ENCODE measurements around the gene VGLL4.

Gene VGLL4

GRCh38 chr3:11563159-11563864, 80.4 kb downstream of the VGLL4 start:
- H3K27me3 ChIP-seq (ENCODE audit: insufficient read depth, low read length), result no peaks in the 10 kb centered on the region
- H3K9ac ChIP-seq (ENCODE audit: low read length), result no peak overlapping the region
- DNase-seq, result no peak
- H3K4me3 ChIP-seq (ENCODE audit: low read depth, low read length), result no peak overlapping the region
- no peak overlapping the region for H3K27ac ChIP-seq (ENCODE audit: low read depth, low read length)
- no peak overlapping the region for H4K91ac ChIP-seq (ENCODE audit: low read depth, low read length)
- no peak overlapping the region for H2BK12ac ChIP-seq (ENCODE audit: low read length)
- H2AFZ ChIP-seq (ENCODE audit: insufficient read depth, low read length, poor library complexity), result no peak overlapping the region
- H3K4me2 ChIP-seq (ENCODE audit: low read length), result no peak overlapping the region
- H3K36me3 ChIP-seq (ENCODE audit: control insufficient read depth in 1 of 2, insufficient read depth in 2 of 2, low read length in 2 of 2), result peaks cover 51 to 59% of the 10 kb centered on the region in 2 experiments
- no peak overlapping the region for H2BK120ac ChIP-seq (ENCODE audit: insufficient read depth, low read length, poor library complexity)
- no peak overlapping the region for H3K4ac ChIP-seq (ENCODE audit: low read depth, low read length)
- H3K9me3 ChIP-seq (ENCODE audit: insufficient read depth, low read depth, low read length), result peaks cover 2% of the 10 kb centered on the region
- no peak overlapping the region for H3K18ac ChIP-seq (ENCODE audit: low read length)
- H4K12ac ChIP-seq (ENCODE audit: low read depth, low read length), result no peak overlapping the region
- no peak overlapping the region for H2BK5ac ChIP-seq (ENCODE audit: low read depth, low read length, poor library complexity)
- WGBS (ENCODE audit: extremely low coverage, insufficient coverage, insufficient read length), result no CpG with 5 or more reads among the region's 16 CpGs
- peaks cover 7% of the 10 kb centered on the region for H3K79me1 ChIP-seq (ENCODE audit: low read length)
- H3K4me1 ChIP-seq (ENCODE audit: control insufficient read depth in 1 of 2, insufficient read depth in 2 of 2, low read length in 2 of 2), result peaks cover 9 to 11% of the 10 kb centered on the region in 2 experiments
- no peak overlapping the region for H2AK5ac ChIP-seq (ENCODE audit: low read length)
- peaks cover 3% of the 10 kb centered on the region for H3K79me2 ChIP-seq (ENCODE audit: control insufficient read depth, insufficient read depth, low read length, poor library complexity)
- H4K8ac ChIP-seq (ENCODE audit: low read depth, low read length), result no peak overlapping the region
- no peak overlapping the region for H3K23ac ChIP-seq (ENCODE audit: low read length)
- no peak overlapping the region for H3K14ac ChIP-seq (ENCODE audit: low read length)

- Histone ChIP-seq H2AK5ac (ENCODE audit: low read length) (no peak overlapping the region), H3K23ac (ENCODE audit: low read length) (no peak overlapping the region), H2BK120ac (ENCODE audit: insufficient read depth, low read length, poor library complexity) (no peak overlapping the region), H2BK12ac (ENCODE audit: low read length) (no peak overlapping the region), H3K9me3 (ENCODE audit: insufficient read depth, low read depth, low read length) (peaks cover 2% of the 10 kb centered on the region), H3K79me2 (ENCODE audit: control insufficient read depth, insufficient read depth, low read length, poor library complexity) (peaks cover 3% of the 10 kb centered on the region), H3K18ac (ENCODE audit: low read length) (peak overlapping the region; percentile 63), H3K9ac (ENCODE audit: low read length) (no peak overlapping the region), H2BK5ac (ENCODE audit: low read depth, low read length, poor library complexity) (no peak overlapping the region), H2AFZ (ENCODE audit: insufficient read depth, low read length, poor library complexity) (no peak overlapping the region), H3K4me1 (ENCODE audit: control insufficient read depth in 1 of 2, insufficient read depth in 2 of 2, low read length in 2 of 2) (peaks cover 4 to 7% of the 10 kb centered on the region in 2 experiments), H3K27me3 (ENCODE audit: insufficient read depth, low read length) (no peaks in the 10 kb centered on the region), H4K12ac (ENCODE audit: low read depth, low read length) (no peak overlapping the region), H3K27ac (ENCODE audit: low read depth, low read length) (no peak overlapping the region), H4K91ac (ENCODE audit: low read depth, low read length) (no peak overlapping the region), H3K4me2 (ENCODE audit: low read length) (no peak overlapping the region), H3K79me1 (ENCODE audit: low read length) (peaks cover 4% of the 10 kb centered on the region), H3K4me3 (ENCODE audit: low read depth, low read length) (peak overlapping the region; percentile 37), H3K4ac (ENCODE audit: low read depth, low read length) (peak overlapping the region; percentile 17), H4K8ac (ENCODE audit: low read depth, low read length) (no peak overlapping the region), H3K14ac (ENCODE audit: low read length) (no peak overlapping the region), H3K36me3 (ENCODE audit: control insufficient read depth in 1 of 2, insufficient read depth in 2 of 2, low read length in 2 of 2) (peaks cover 55 to 59% of the 10 kb centered on the region in 2 experiments)
- WGBS (ENCODE audit: extremely low coverage, insufficient coverage, insufficient read length), result no CpG with 5 or more reads among the region's 17 CpGs
- DNase-seq, result no peak
Measured at GRCh38 chr3:11562277-11562881, 81.3 kb downstream of the VGLL4 start.

DNA sequence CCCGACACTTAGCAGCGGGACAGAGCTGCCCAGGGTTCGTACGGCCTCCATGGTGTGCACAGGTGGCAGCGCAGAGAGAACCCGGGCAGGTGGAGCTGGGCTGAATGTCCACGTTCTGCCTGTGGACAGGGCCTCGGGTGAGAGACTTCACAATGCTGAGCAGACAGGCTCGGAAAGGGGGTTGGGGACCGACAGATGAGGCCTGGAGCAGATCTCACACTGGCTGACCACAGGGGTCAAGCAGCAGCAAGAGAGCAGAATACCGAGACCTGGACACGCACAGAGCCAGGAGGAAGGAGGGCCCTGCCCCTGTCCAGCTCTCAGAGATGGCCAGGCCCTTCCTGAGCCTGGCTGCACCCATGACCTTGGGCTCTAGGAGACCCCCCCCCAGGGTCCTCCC, 83.0 kb downstream of the VGLL4 start:
- no peak overlapping the region for H2AFZ ChIP-seq (ENCODE audit: insufficient read depth, low read length, poor library complexity)
- WGBS (ENCODE audit: extremely low coverage, insufficient coverage, insufficient read length), result no CpG with 5 or more reads among the region's 12 CpGs
- no peak overlapping the region for H2BK5ac ChIP-seq (ENCODE audit: low read depth, low read length, poor library complexity)

DNA sequence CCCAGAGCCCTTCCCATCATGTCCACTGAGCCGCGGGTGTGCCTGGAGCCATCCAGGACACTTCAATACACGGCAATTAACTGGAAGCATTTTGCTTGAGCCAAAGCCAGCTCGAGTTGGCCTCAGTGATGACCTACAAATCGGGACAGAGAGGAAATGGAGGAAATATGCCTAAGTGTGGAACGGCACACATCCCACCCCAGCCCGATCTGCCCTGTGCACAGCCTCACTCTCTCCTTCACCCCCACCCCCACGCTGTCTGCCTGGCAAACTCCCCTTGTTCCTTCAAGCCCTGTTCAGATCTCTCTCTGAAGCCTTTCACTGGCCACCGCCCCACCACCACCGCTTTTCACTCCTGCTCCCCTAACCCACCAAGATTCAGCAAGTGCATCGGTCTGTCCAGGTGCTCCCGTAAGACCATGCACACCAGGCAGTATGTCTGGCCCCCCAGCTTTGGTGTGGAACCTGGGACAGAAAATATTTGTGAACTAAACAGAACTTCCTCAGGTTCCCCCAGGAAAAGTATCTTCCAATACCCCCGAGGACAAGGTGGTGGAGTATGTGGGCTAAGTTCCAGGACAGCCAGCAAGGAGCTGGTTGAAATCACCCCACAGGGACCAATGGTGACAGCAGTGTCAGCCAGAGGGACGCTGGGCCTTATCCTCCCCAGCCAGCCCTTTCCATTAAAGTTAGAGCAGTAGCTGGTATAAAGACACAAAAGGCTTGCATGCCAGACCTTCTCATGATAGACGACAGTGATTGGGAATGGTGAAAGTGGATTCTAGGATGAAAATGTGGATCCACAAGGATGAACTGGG, 83.7 kb downstream of the VGLL4 start:
- no peak overlapping the region for H2BK12ac ChIP-seq (ENCODE audit: low read length)
- H3K27ac ChIP-seq (ENCODE audit: low read depth, low read length), result no peak overlapping the region
- WGBS (ENCODE audit: extremely low coverage, insufficient coverage, insufficient read length), result no CpG with 5 or more reads among the region's 15 CpGs
- H2BK120ac ChIP-seq (ENCODE audit: insufficient read depth, low read length, poor library complexity), result no peak overlapping the region
- H3K4ac ChIP-seq (ENCODE audit: low read depth, low read length), result no peak overlapping the region
- H3K4me2 ChIP-seq (ENCODE audit: low read length), result no peak overlapping the region
- peaks cover 2% of the 10 kb centered on the region for H3K9me3 ChIP-seq (ENCODE audit: insufficient read depth, low read depth, low read length)
- no peak overlapping the region for H4K8ac ChIP-seq (ENCODE audit: low read depth, low read length)
- peaks cover 4% of the 10 kb centered on the region for H3K79me1 ChIP-seq (ENCODE audit: low read length)
- DNase-seq, result no peak
- no peaks in the 10 kb centered on the region for H3K27me3 ChIP-seq (ENCODE audit: insufficient read depth, low read length)
- H3K9ac ChIP-seq (ENCODE audit: low read length), result no peak overlapping the region
- H3K4me1 ChIP-seq (ENCODE audit: control insufficient read depth in 1 of 2, insufficient read depth in 2 of 2, low read length in 2 of 2), result peaks cover 4 to 7% of the 10 kb centered on the region in 2 experiments
- H3K23ac ChIP-seq (ENCODE audit: low read length), result no peak overlapping the region
- no peak overlapping the region for H3K4me3 ChIP-seq (ENCODE audit: low read depth, low read length)
- H3K36me3 ChIP-seq (ENCODE audit: control insufficient read depth in 1 of 2, insufficient read depth in 2 of 2, low read length in 2 of 2), result peaks cover 56% of the 10 kb centered on the region in 2 experiments
- H2BK5ac ChIP-seq (ENCODE audit: low read depth, low read length, poor library complexity), result no peak overlapping the region
- no peak overlapping the region for H4K12ac ChIP-seq (ENCODE audit: low read depth, low read length)
- H3K14ac ChIP-seq (ENCODE audit: low read length), result no peak overlapping the region
- H3K18ac ChIP-seq (ENCODE audit: low read length), result no peak overlapping the region
- no peak overlapping the region for H2AK5ac ChIP-seq (ENCODE audit: low read length)
- no peak overlapping the region for H4K91ac ChIP-seq (ENCODE audit: low read depth, low read length)
- H2AFZ ChIP-seq (ENCODE audit: insufficient read depth, low read length, poor library complexity), result no peak overlapping the region
- H3K79me2 ChIP-seq (ENCODE audit: control insufficient read depth, insufficient read depth, low read length, poor library complexity), result peaks cover 3% of the 10 kb centered on the region

More for the DNA sequence above, 83.0 kb downstream of the VGLL4 start:
- no peak overlapping the region for H3K4me2 ChIP-seq (ENCODE audit: low read length)
- no peak overlapping the region for H2BK12ac ChIP-seq (ENCODE audit: low read length)
- no peak overlapping the region for H4K91ac ChIP-seq (ENCODE audit: low read depth, low read length)
- no peak overlapping the region for H3K4ac ChIP-seq (ENCODE audit: low read depth, low read length)
- H3K18ac ChIP-seq (ENCODE audit: low read length), result no peak overlapping the region
- H3K9ac ChIP-seq (ENCODE audit: low read length), result no peak overlapping the region
- peaks cover 2% of the 10 kb centered on the region for H3K9me3 ChIP-seq (ENCODE audit: insufficient read depth, low read depth, low read length)
- H3K4me1 ChIP-seq (ENCODE audit: control insufficient read depth in 1 of 2, insufficient read depth in 2 of 2, low read length in 2 of 2), result peaks cover 4 to 7% of the 10 kb centered on the region in 2 experiments
- H4K8ac ChIP-seq (ENCODE audit: low read depth, low read length), result no peak overlapping the region
- peaks cover 3% of the 10 kb centered on the region for H3K79me2 ChIP-seq (ENCODE audit: control insufficient read depth, insufficient read depth, low read length, poor library complexity)
- H2AK5ac ChIP-seq (ENCODE audit: low read length), result no peak overlapping the region
- no peak overlapping the region for H4K12ac ChIP-seq (ENCODE audit: low read depth, low read length)
- H2BK120ac ChIP-seq (ENCODE audit: insufficient read depth, low read length, poor library complexity), result no peak overlapping the region
- H3K79me1 ChIP-seq (ENCODE audit: low read length), result peaks cover 4% of the 10 kb centered on the region
- no peak overlapping the region for H3K27ac ChIP-seq (ENCODE audit: low read depth, low read length)
- H3K14ac ChIP-seq (ENCODE audit: low read length), result no peak overlapping the region
- DNase-seq, result no peak
- no peaks in the 10 kb centered on the region for H3K27me3 ChIP-seq (ENCODE audit: insufficient read depth, low read length)
- H3K36me3 ChIP-seq (ENCODE audit: control insufficient read depth in 1 of 2, insufficient read depth in 2 of 2, low read length in 2 of 2), result peaks cover 56% of the 10 kb centered on the region in 2 experiments
- no peak overlapping the region for H3K4me3 ChIP-seq (ENCODE audit: low read depth, low read length)
- no peak overlapping the region for H3K23ac ChIP-seq (ENCODE audit: low read length)
